ENCODE measurements around the gene RETN. TPM values are rescaled to one million over a fixed set of nuclear protein-coding genes. Genes with fewer than 3 reads are reported as not detected.
A peak's percentile ranks its signal among the peaks of the same experiment; 100 is the strongest.

RETN gene
- total and polyA plus RNA-seq, 2 of the 8 experiments (the other 6 are each of a cell fraction or from before 2014, with no cell fraction given): not detected

DNA sequence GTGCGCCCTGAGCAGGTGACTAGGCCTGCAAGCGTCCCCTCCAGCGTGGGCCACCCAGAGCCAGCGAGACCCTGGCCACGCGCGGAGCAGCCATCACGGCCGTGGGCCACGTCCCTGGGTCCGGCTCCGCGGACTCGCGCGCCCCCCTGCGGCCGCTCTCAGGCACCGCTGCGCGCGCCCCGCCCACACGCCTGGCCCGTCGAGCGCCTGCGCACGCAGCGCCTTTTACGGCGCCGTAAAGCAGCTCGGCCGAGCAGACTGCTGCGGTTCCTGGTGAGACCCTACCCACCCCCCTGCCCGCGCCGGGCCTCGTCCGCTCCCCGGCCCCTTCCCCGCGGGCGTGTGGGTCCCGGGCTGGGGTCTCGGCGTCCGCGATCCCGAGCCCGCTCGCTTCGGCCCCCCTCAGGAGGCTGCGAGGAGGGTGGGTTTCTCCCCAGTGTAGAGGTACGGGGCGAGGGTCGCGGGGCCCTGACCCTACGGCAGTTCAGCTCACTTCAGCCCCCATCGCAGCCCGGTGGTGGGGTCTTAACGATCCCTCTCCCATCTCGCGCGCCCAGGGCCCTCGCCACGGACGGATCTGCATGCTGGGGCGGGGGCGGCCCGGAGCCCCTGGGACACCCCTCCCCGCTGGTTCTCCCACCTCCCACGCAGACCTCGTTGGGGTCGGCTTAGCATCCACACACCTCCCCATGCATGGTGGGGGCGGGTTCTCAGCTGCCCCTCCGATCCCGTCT lies 11.9 kb downstream of the RETN start, which contains the start of gene TRAPPC5 (continued):
- TF ChIP-seq SIN3A (conservative IDR thresholded peaks at IDR 0.05 in 1 of 2, IDR thresholded peaks at IDR 0.05 in 1 of 2; ENCODE audit: low read depth in 1 of 2, low read length in 2 of 2): peak in 1 of 2 experiments; percentile 71; a peak in 1 of 4 replicates
- TF ChIP-seq PHF8 (conservative IDR thresholded peaks at IDR 0.05; ENCODE audit: low read depth, low read length): peak; percentile 55; the same call in 1 of the 2 replicates
- no peak for TF ChIP-seq TAF7 (optimal IDR thresholded peaks at IDR 0.05; ENCODE audit: borderline replicate concordance, low read depth, low read length)
- TF ChIP-seq RAD21 (IDR thresholded peaks at IDR 0.05 in 1 of 2, conservative IDR thresholded peaks at IDR 0.05 in 1 of 2; ENCODE audit: low read depth in 2 of 2, low read length in 2 of 2): peak; percentile 70 to 88
- TF ChIP-seq GTF2F1 (IDR thresholded peaks at IDR 0.05; ENCODE audit: borderline replicate concordance, low read depth, low read length): no peak
- no peak for TF ChIP-seq CTBP2 (IDR thresholded peaks at IDR 0.05; ENCODE audit: borderline replicate concordance, insufficient read depth, insufficient read length, low read length)
- TF ChIP-seq CREB1 (IDR thresholded peaks at IDR 0.05): peak; percentile 37; the same call in 1 of the 2 replicates
- TF ChIP-seq TAF1 (IDR thresholded peaks at IDR 0.05; ENCODE audit: low read depth, low read length): 0 out of 2 replicates have a peak, but pooled peaks have one; percentile 31
- peak; percentile 56 for TF ChIP-seq ASH2L (IDR thresholded peaks at IDR 0.05; ENCODE audit: low read length)
- TF ChIP-seq, protein P1, sequence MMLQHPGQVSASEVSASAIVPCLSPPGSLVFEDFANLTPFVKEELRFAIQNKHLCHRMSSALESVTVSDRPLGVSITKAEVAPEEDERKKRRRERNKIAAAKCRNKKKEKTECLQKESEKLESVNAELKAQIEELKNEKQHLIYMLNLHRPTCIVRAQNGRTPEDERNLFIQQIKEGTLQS (IDR thresholded peaks at IDR 0.05; ENCODE audit: insufficient read depth, low read depth, low read length): peak; percentile 75; the same call in 1 of the 2 replicates
- no peak for TF ChIP-seq CEBPB (IDR thresholded peaks at IDR 0.05; ENCODE audit: low read depth, low read length)
- TF ChIP-seq EGR1 (IDR thresholded peaks at IDR 0.05; ENCODE audit: borderline replicate concordance, low read depth, low read length): peak; percentile 79
- peak; percentile 2 for TF ChIP-seq NANOG (IDR thresholded peaks at IDR 0.05; ENCODE audit: insufficient read depth, low read depth, low read length, poor library complexity, severe bottlenecking)
- TF ChIP-seq SRF (IDR thresholded peaks at IDR 0.05; ENCODE audit: low read depth, low read length): no peak
- peak; percentile 88 for TF ChIP-seq NRF1 (IDR thresholded peaks at IDR 0.05; ENCODE audit: low read depth, low read length)
- TF ChIP-seq BACH1 (IDR thresholded peaks at IDR 0.05; ENCODE audit: low read length): peak; percentile 89
- TF ChIP-seq YY1 (IDR thresholded peaks at IDR 0.05; ENCODE audit: low read depth, low read length): peak; percentile 69; the same call in 1 of the 2 replicates
- TF ChIP-seq, protein P2, sequence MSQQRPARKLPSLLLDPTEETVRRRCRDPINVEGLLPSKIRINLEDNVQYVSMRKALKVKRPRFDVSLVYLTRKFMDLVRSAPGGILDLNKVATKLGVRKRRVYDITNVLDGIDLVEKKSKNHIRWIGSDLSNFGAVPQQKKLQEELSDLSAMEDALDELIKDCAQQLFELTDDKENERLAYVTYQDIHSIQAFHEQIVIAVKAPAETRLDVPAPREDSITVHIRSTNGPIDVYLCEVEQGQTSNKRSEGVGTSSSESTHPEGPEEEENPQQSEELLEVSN (IDR thresholded peaks at IDR 0.05): no peak; the same call in 1 of the 2 replicates

All from H1 (cell line).